ENCODE results near the gene EAF1.
A peak's percentile ranks its signal among the peaks of the same experiment; 100 is the strongest.

EAF1 gene

GRCh38 chr3:15439476-15439875 is 12.1 kb downstream of the EAF1 start:
- H3K4me3 ChIP-seq (replicated peaks in 1 of 2; ENCODE audit: low read depth in 2 of 2, low read length in 2 of 2): no peak overlapping the region
- DNase-seq (ENCODE audit: low read depth in 2 of 2): peak; percentile 38 to 74
- TF ChIP-seq, protein P1, sequence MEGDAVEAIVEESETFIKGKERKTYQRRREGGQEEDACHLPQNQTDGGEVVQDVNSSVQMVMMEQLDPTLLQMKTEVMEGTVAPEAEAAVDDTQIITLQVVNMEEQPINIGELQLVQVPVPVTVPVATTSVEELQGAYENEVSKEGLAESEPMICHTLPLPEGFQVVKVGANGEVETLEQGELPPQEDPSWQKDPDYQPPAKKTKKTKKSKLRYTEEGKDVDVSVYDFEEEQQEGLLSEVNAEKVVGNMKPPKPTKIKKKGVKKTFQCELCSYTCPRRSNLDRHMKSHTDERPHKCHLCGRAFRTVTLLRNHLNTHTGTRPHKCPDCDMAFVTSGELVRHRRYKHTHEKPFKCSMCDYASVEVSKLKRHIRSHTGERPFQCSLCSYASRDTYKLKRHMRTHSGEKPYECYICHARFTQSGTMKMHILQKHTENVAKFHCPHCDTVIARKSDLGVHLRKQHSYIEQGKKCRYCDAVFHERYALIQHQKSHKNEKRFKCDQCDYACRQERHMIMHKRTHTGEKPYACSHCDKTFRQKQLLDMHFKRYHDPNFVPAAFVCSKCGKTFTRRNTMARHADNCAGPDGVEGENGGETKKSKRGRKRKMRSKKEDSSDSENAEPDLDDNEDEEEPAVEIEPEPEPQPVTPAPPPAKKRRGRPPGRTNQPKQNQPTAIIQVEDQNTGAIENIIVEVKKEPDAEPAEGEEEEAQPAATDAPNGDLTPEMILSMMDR (IDR thresholded peaks at IDR 0.05; ENCODE audit: low read depth, low read length): no peak

DNA sequence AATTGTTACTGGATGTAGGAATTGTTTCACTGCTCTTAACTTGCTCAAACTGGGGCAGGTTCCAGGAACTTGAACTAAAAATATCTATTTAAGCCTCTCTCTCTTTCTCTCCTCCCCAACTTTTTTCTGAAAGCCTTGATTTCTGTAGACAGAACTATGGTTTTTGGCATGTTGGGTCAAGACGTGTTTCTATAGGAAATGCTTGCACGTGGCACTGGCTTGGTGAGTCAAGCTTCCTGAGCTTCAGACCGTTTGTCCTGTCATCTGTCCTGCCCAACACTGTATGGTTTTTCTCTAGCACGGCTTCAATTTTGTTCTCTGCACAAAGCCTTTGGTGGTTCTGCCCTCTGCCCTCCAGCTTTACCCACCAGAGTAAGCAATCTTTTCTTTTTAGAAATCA is 13.5 kb downstream of the EAF1 start:
- H3K4me3 ChIP-seq (replicated peaks in 1 of 2; ENCODE audit: low read depth in 2 of 2, low read length in 2 of 2): no peak overlapping the region
- TF ChIP-seq, protein P1 (IDR thresholded peaks at IDR 0.05; ENCODE audit: low read depth, low read length): no peak
- DNase-seq (ENCODE audit: low read depth in 2 of 2): peak; percentile 86 to 89

GRCh38 chr3:15443826-15444524 is 16.6 kb downstream of the EAF1 start:
- H3K4me3 ChIP-seq (replicated peaks in 1 of 2; ENCODE audit: low read depth in 2 of 2, low read length in 2 of 2): no peak overlapping the region
- peak; percentile 49 to 85 for DNase-seq (ENCODE audit: low read depth in 2 of 2)
- TF ChIP-seq, protein P1 (IDR thresholded peaks at IDR 0.05; ENCODE audit: low read depth, low read length): no peak

DNA sequence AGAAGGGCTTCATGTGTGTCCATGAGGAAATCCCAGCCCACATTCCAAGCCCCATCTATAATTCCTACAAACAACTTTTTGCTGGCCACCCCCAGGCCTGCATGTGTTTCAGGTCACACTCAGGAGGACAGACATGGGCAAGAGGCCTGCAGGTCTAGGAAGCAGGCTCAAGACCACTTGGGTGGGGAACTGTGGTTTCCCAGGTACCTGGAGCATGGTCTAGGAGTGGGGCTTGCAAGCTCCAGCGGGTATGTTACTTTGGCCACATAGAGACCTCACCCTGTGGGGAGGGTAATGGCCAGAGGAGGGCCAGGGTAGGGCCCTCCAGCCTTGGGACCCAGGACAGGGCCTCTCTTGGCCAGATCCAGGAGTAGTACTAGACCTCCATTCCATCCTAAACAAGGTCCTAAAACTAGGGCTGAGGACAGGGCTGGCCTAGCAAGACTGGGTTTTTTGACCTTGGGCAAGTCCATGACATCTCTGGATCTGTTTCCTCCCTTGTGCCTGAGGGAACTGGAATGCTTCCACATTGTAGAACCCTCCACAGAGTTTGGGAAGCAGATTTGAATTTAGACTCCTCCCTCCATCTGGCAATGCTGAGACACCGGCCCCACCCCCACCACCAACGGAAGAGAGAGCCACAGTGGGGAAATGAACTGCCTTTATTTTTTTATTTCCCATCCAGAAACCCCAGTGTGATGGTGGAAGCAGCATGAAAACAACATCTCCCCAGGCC is 22.3 kb downstream of the EAF1 start:
- TF ChIP-seq, protein P1 (IDR thresholded peaks at IDR 0.05; ENCODE audit: low read depth, low read length): no peak
- H3K4me3 ChIP-seq (replicated peaks in 1 of 2; ENCODE audit: low read depth in 2 of 2, low read length in 2 of 2): no peak overlapping the region
- no peak for DNase-seq (ENCODE audit: low read depth in 2 of 2)

DNA sequence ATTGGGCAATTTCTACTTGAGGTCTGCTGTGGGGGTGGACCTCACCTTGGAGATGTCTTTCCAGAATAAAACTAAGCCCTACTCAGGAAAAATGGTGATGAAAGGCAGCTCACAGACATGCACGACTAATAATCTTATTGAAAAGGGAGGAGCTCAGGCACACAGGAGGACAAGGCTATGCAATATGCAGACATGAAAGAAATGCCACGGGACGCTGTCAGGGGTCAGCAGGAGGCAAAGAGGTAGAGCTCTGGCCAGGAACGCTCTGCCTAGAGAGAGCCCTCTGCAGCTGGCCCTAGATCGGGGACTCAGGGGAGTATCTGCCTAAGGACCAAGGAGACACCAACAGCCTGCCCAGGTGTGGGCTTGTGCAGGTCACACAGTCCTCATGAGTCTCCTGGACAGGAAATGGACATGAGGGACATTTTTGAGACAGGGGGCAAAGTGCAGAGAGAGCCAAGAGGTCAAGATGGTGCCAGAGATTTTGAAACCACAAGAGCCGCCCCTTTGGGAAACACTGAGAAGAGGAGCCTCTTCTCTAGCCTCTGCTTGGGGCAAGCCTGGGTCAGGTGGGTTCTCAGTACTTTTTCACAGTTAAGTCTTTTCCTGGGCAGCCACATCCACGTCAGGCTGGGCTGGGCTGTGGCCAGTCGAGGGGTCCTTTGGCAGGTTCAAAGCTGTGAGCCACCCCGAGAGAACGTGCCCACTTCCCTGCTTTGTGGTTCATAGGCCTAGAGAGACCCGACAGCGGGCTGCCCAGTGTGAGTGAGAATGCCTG is 23.2 kb downstream of the EAF1 start:
- TF ChIP-seq, protein P1 (IDR thresholded peaks at IDR 0.05; ENCODE audit: low read depth, low read length): no peak
- DNase-seq (ENCODE audit: low read depth in 2 of 2): no peak
- H3K4me3 ChIP-seq (replicated peaks in 1 of 2; ENCODE audit: low read depth in 2 of 2, low read length in 2 of 2): no peak overlapping the region

GRCh38 chr3:15451216-15452113 is 24.1 kb downstream of the EAF1 start:
- TF ChIP-seq, protein P1 (IDR thresholded peaks at IDR 0.05; ENCODE audit: low read depth, low read length): no peak
- no peak for DNase-seq (ENCODE audit: low read depth in 2 of 2)
- H3K4me3 ChIP-seq (replicated peaks in 1 of 2; ENCODE audit: low read depth in 2 of 2, low read length in 2 of 2): no peak overlapping the region

Measured in cardiac fibroblast (primary cell).